ENCODE data around the gene STON1.
"Not testable (repeated sequence)": the region's sequence is repeated elsewhere in the genome, so short reads cannot be mapped to it uniquely, and the experiment has no call there.

The STON1 gene

DNA sequence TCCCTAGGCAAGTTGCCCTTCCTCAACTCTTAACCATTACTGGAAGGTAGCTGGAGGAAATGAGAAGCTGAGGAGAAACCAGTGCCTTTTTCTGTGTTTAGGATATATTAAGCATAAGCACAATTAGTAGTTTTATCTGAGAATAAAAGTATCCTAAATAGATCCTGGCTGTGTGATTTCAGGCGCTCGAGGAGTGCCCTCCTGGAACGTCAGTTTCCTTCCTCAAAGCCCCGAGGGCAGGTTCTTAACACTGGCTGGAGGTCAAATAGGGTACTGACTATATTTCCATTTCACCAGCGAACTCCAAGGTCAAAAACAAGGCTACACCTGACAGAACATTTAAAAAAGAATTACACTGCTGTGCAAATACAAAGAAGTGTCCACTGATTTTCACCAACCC, 1.5 kb upstream of the STON1 start:
- DNase-seq: no peak

- DNase-seq: no peak
Measured at GRCh38 chr2:48529194-48529593, 760 bp upstream of the STON1 start.

DNA sequence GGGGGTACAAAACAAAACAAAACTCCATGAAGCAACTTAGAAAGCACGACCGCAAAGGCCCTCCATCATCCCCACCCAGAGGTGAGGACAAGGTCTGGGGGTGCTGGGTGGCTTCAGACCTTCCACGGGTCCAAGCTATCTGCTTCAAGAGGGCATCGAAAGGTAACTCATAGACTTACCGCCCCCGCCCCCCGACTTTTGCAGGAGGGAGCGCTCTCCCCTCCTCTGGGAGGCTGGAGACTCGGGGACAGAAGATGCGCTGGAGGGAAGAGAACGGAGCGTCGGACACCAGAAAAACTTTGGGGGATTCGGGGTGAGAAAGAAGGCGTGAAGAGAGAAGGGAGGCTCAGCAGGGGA, 300 bp upstream of the STON1 start:
- no peak for DNase-seq

DNA sequence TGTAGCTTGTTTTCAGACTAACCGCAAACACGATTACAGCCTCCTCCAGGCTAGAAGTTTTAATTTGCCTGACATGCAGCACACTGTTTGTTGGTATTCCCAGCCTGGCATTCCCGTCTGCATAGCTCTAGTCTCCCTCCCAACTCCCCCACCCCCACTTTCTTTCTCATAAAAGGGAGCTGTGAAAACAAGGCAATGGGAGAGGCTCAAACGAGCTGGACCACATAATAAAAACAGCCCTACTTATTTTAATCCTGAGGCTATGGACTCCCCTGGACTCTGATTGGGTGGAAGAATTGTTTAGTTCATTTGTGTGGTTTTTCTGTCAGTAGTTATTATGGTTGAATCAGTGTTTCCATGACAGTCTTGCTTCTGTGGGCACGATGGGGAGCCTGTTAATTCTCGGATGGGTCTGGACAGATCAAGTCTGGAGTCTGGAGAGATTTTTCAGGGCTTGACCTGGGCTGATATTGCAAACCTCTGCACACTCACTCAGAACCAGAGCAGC, 1.2 kb downstream of the STON1 start:
- DNase-seq: peak; percentile 56

GRCh38 chr2:48532174-48532573, 2.2 kb downstream of the STON1 start:
- no peak for DNase-seq

- no peak for DNase-seq
Measured at GRCh38 chr2:48532824-48533223, 2.9 kb downstream of the STON1 start.

- no peak for DNase-seq
Measured at GRCh38 chr2:48534781-48535180, 4.8 kb downstream of the STON1 start.

- DNase-seq: no peak
Measured at GRCh38 chr2:48540237-48540935, 10.4 kb downstream of the STON1 start.

DNA sequence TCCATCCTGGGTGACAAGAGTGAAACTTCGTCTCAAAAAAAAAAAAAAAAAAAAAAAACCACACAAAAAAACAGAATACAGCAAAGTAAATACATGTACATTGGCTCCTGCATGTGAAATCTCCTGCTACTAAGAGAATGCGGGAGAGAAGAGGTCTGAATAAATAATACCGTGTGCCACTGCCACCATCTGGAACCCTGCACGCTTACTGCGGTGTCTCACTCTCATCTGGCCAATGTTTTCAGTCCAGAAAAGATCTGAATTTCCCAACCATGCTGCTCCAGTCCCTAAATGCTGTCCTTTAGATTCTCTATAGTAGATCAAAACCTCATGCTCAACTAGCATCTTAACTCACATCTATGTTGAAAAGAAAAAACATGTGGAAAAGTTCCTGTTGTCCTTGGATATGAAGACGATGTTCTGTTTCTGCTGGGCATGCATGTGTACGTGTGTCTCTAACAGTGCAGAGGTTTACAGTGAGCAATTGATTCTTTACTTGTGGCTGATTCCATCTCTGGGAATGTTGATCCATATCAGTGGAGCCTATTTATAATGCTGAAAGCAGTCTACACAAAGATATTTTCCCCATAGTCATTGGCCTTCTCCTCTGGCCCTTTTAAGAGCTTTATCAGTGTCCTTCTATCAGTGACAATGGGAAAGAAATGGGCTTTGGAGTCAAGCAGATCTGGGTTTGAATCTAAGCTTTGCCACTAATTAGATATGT, 11.9 kb downstream of the STON1 start:
- DNase-seq: no peak

DNA sequence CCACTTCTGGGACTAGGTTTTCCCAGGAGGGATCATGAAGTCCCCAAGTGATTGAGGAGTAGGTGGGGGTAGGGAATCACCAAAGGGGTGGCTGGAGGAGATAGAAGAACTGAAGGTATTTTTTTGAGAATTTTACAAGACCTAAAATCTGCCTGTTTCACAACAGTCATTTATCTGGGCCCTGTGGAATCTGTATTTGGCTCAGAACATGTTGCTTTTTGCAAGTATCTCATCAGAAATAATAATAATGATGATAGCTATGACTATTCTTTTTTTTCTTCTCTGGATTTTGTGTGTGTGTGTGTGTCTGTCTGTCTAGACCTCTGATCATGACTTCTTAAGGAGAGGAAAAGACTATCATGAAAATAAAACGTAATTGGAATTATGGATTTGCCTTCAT, 13.9 kb downstream of the STON1 start:
- DNase-seq: no peak

GRCh38 chr2:48545244-48545643, 15.3 kb downstream of the STON1 start:
- DNase-seq: no peak

DNA sequence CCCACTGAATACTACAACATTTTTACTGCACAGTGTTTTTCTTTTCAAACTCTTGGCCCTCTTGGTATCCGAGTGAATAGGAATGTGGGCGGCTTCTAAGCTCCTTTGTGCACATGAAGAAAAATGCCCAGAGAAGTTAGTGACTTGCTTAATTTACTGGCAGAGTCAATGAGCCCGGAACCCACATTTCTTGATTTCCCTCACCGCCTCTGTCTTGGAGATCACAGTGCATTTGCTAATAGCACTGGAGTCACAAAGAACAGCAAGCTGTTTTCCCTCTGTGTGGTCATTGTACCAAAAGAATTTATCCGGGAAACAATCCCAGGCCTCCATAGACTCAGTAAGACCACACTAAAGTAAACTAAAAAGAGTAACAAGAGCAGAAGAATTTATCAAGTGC, 18.9 kb downstream of the STON1 start:
- no peak for DNase-seq

- DNase-seq: no peak
Measured at GRCh38 chr2:48549972-48550371, 20.0 kb downstream of the STON1 start.

DNA sequence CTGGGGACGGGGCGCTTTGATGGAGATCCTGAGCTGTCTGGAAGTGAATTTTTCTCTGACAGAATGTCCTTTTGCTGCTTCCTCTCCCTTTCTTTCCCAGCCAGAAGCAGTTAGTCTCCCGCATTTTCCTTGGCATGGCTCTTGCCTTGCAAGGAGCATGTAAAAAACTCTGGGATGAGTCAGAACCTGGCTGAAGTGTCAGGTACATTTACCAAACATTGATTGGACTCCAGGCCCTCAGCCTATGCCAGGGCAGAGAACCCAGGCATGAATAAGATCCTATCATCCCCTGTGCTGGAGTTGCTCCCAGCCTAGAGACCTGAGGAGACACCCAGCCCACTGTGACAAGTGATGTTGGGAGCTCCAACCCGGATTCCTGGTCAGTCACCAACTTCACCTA, 21.6 kb downstream of the STON1 start:
- DNase-seq: peak; percentile 13

DNA sequence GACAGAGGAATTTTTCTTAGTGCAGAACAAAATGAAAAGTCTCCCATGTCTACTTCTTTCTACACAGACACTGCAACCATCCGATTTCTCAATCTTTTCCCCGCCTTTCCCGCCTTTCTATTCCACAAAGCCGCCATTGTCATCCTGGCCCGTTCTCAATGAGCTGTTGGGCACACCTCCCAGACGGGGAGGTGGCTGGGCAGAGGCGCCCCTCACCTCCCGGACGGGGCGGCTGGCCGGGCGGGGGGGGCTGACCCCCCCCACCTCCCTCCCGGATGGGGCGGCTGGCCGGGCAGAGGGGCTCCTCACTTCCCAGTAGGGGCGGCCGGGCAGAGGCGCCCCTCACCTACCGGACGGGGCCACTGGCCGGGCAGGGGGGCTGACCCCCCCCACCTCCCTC, 25.1 kb downstream of the STON1 start:
- DNase-seq: not testable (repeated sequence)

DNA sequence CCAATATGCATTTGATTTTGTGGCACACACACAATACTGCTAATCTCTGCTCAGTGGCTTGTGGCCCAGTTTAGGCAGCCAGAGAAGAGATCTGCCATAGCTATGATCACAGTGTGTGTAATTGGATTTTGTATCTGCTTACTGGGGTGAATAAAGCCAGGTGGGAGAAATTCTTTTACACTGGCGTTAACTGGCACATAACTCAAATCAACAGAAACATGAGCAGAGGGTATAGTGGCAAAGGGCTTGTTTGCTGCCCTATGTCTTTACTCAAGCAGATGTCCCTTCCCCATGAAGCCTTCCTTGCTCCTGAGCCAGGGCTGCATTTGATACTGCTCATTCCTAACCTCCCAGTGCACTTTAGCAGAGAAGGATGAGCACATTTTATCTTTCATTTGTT, 28.5 kb downstream of the STON1 start:
- no peak for DNase-seq

DNA sequence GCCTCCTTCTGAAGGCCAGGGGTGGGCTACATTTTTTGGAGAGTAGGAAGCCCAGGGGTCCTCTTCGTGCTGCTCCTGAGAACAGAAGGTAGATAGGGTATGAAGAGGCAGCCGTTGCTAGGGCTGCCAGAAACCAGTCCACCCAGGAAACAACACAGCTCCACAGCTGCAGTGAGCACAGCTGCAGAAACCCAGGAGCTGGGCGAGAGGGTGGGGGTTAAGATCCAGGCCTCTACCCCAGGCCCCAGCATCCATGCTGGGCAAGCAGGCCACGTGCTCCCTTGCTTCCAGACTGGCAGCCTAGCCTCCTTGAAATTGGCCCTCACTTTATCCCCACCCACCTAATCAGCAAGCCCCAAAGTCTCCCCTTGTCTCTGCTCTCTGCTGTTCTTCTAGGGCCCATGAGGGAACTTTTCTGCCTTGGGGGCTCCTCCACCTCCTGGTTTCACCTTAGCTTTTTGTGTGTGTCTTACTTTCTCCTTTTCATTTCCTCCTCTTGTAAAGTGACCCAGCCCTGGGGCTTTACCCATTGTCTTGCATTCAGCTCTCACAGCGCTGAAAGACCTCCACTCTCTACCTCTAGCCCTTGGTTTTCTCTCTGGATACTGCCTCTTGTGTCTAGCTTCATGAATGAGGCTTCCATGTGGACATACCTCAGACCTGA, 30.7 kb downstream of the STON1 start:
- no peak for DNase-seq

DNA sequence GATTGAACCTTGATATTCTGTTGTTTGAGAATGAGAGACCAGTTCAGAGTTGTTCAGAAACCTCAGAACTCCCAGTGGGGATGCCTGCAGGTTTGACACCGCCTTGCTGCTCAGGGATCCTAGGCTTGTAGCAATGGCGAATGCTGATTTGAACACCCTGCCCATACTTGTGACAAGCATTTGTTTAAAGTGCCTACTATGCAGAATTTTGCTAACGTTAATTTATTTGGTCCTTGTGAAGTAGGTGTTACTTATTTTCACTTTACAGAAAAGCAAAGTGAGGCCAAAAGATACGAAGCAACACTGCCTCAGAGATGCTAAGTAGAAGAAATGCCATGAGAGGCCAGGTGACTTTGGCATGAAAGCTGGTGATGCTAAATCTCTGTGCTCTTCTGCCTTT, 32.3 kb downstream of the STON1 start:
- DNase-seq: no peak

DNA sequence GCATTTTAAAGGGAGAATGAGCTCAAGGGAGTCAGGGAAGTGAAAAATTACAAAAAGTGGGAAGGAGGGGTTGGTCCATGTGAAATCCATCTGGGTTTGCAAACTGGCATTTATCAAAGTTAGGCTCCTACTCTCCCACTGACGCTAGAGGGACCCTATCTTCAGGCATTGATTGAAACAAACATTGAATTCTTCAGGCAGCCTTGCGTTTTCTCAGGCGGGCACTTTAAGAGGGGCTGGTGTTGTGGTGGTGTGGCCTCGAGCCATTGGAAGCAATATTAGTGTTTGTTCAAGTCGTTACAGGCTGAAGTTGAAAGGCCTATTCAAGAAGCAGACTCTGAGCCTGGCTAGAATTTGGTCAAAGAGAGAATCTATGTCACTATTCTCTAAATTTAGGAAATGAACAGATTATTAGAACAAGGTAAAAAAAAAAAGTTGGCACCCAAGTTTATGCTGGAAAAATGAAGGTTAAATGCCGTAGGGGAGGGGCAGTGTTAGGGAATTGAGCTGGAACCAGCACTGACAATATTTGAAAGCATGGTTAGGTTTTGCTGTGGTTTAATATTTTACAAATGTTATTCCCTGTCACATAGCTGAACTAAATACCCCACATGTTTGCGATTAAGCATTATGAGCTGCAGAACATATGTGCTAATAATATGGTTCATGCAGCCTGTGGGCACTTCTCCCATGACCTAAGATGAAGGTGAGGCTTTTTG, 36.8 kb downstream of the STON1 start:
- DNase-seq: no peak

DNA sequence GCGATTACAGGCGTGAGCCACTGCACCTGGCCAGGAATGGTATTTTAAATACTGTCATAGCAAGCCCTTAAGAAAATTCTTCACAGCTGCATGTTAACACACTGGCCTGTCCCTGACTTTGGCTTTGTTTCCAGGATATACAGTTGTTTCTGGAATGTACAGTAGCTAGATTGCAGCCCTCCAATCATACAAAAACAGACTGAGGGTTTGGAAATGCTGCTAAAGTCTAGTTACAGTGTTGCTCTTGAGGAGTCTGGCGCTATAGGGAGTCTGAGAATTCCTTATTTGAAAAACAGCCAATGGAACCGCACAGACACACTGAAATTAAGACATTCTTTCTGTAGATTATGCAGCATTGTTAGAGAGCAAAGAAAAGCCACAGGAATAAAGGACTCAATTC, 37.7 kb downstream of the STON1 start:
- DNase-seq: no peak

GRCh38 chr2:48568547-48568946, 38.6 kb downstream of the STON1 start:
- DNase-seq: no peak

GRCh38 chr2:48569433-48569832, 39.5 kb downstream of the STON1 start:
- DNase-seq: no peak

- DNase-seq: no peak
Measured at GRCh38 chr2:48572816-48573215, 42.9 kb downstream of the STON1 start.

Data from NCI-H226 (cell line).